ENCODE data around the gene RAD23B. TPM values are rescaled to one million over a fixed set of nuclear protein-coding genes. Genes with fewer than 3 reads are reported as not detected.

RAD23B gene
- total RNA-seq, 4 donors from 2014 or later: 71.0 to 109 (median 76.2) TPM

GRCh38 chr9:107260437-107261081 lies 22.5 kb upstream of the RAD23B start:
- TF ChIP-seq CTCF (IDR thresholded peaks at IDR 0.05; ENCODE audit: low read depth): no peak

GRCh38 chr9:107261106-107261505 lies 22.0 kb upstream of the RAD23B start:
- no peak for TF ChIP-seq CTCF (IDR thresholded peaks at IDR 0.05; ENCODE audit: low read depth)

- no peak for TF ChIP-seq CTCF (IDR thresholded peaks at IDR 0.05; ENCODE audit: low read depth)
These were observed 19.8 kb upstream of the RAD23B start for GRCh38 chr9:107263289-107263688.

- TF ChIP-seq CTCF (IDR thresholded peaks at IDR 0.05; ENCODE audit: low read depth): no peak
These were observed 16.3 kb upstream of the RAD23B start for GRCh38 chr9:107266624-107267368.

- no peak for TF ChIP-seq CTCF (IDR thresholded peaks at IDR 0.05; ENCODE audit: low read depth)
These were observed 14.5 kb upstream of the RAD23B start for GRCh38 chr9:107268560-107268959.

GRCh38 chr9:107269254-107269653 lies 13.8 kb upstream of the RAD23B start:
- no peak for TF ChIP-seq CTCF (IDR thresholded peaks at IDR 0.05; ENCODE audit: low read depth)

- TF ChIP-seq CTCF (IDR thresholded peaks at IDR 0.05; ENCODE audit: low read depth): no peak
These were observed 13.4 kb upstream of the RAD23B start for GRCh38 chr9:107269681-107270080.
